Gastrocnemius medialis (tissue), 4 donors: ENCODE data around the gene TMC2. TPM values are rescaled to one million over a fixed set of nuclear protein-coding genes. Genes with fewer than 3 reads are reported as not detected.

ENCODE experiments used
- ATAC-seq, 2 donors: fragments of 150-250 bp; one replicate each; pipeline ENCODE4 v1.9.1; 2016
- DNase-seq, 2 donors: peaks; one replicate each; pipeline ENCODE4 v3.0.0-alpha.2; 2019
- H3K27ac ChIP-seq, 4 donors: fragments of 200-600 bp; sonication (generic); 1 replicate in 1 of 4; 2 replicates in 3 of 4; pipeline ENCODE4 v1.5.1; 2016 to 2018; ENCODE audit warnings: mild to moderate bottlenecking in 2 of 4, moderate library complexity in 1 of 4
- H3K27me3 ChIP-seq, 3 donors: fragments of 200-600 bp; sonication (generic) in 2 of 3; 1 replicate in 1 of 3; 2 replicates in 2 of 3; pipeline versions ENCODE4 v1.5.1 to v1.6.0; 2016 to 2019; ENCODE audit warnings: mild to moderate bottlenecking in 1 of 3, moderate library complexity in 1 of 3
- H3K36me3 ChIP-seq, 2 donors: fragments of 200-600 bp; sonication (generic) in 1 of 2; one replicate each; pipeline ENCODE4 v1.5.1; 2017 to 2018
- H3K4me1 ChIP-seq, 2 donors: fragments of 200-600 bp; sonication (generic) in 1 of 2; one replicate each; pipeline ENCODE4 v1.5.1; 2016 to 2017; ENCODE audit warnings: mild to moderate bottlenecking in 2 of 2
- H3K4me3 ChIP-seq, 4 donors: fragments of 200-600 bp; sonication (generic) in 3 of 4; 1 replicate in 1 of 4; 2 replicates in 3 of 4; pipeline ENCODE4 v1.5.1; 2016 to 2019; ENCODE audit warnings: mild to moderate bottlenecking in 2 of 4
- H3K9me3 ChIP-seq, 3 donors: fragments of 200-600 bp; sonication (generic) in 2 of 3; 1 replicate in 1 of 3; 2 replicates in 2 of 3; pipeline ENCODE4 v1.5.1; 2016 to 2019
- CTCF ChIP-seq, 5 experiments: fragments of 450-650 bp in 3 of 5; fragments of 200-600 bp in 2 of 5; sonication (generic) in 2 of 5; IDR thresholded peaks in 4 of 5; conservative IDR thresholded peaks in 1 of 5; 1 replicate in 4 of 5; 2 replicates in 1 of 5; pipeline ENCODE4 v1.5.1; 2016 to 2019; ENCODE audit warnings: antibody characterized with exemption in 5 of 5, mild to moderate bottlenecking in 3 of 5, moderate library complexity in 3 of 5
- POLR2A ChIP-seq, 2 donors: fragments of 450-650 bp; IDR thresholded peaks; one replicate each; pipeline ENCODE4 v1.6.1; 2017; ENCODE audit warnings: antibody characterized with exemption in 2 of 2, mild to moderate bottlenecking in 2 of 2, moderate library complexity in 2 of 2
- in situ Hi-C, 4 donors: fragments of 200-750 bp; cut with MboI; loops; one replicate each; pipeline versions ENCODE4 v1.15.0 to v1.8.0; 2017; ENCODE audit warnings: low sequenced_read_pairs in 4 of 4
- intact Hi-C: fragments of 100-400 bp; cut with DNase I; formaldehyde crosslinking; loops from one replicate; pipeline ENCODE4 v1.15.1; 2023; ENCODE audit warnings: low total_unique reads
- total RNA-seq, 4 donors: library from RNA; depleted of rRNA; stranded (reverse); fragments of >200 nt; gene quantifications; one replicate each; pipeline versions ENCODE4 v1.1.0 to v1.2.3, GENCODE V29; 2016

Gene TMC2
- total RNA-seq, 4 donors from 2014 or later = 0.10 TPM; not detected in 2

GRCh38 chr20:2563116-2563515, 26.7 kb downstream of the TMC2 start:
- TF ChIP-seq POLR2A (IDR thresholded peaks at IDR 0.05) (no peak), CTCF (IDR thresholded peaks at IDR 0.05 in 4 of 5, conservative IDR thresholded peaks at IDR 0.05 in 1 of 5) (no peak)
- Histone ChIP-seq H3K36me3 (no peaks in the 10 kb centered on the region), H3K27ac (no peak overlapping the region), H3K4me1 (no peaks in the 10 kb centered on the region), H3K4me3 (no peak overlapping the region), H3K27me3 (peaks cover 21 to 32% (median 28%) of the 10 kb centered on the region in 3 donors), H3K9me3 (no peaks in the 10 kb centered on the region)
- ATAC-seq (no peak), DNase-seq (no peak)
- intact Hi-C loops = no loop called here
- in situ Hi-C loops = no loop called here

DNA sequence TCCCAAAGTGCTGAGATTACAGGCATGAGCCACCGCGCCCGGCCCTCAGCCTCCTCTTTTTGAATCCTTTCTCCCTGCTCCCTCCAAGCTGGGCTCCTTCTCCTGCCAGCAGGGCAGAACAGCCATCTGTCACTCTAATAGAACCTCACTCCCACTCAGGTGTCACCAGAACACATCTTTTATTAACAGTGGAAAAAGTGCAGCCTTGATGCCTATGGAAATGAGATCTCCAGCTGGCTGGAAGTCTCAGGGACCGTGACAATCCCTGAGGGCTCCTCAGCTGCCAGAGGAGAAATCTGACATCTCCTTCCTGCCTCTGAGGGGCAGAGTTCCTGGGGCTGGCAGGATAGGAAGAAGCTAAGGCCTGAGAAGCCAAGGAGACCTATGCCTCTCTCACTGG, 28.0 kb downstream of the TMC2 start:
- DNase-seq = no peak
- Histone ChIP-seq H3K4me3 (no peak overlapping the region), H3K27ac (no peak overlapping the region), H3K9me3 (no peaks in the 10 kb centered on the region), H3K27me3 (peaks cover 9 to 21% (median 15%) of the 10 kb centered on the region in 3 donors), H3K4me1 (no peaks in the 10 kb centered on the region), H3K36me3 (no peaks in the 10 kb centered on the region)
- in situ Hi-C loops (no loop called here), intact Hi-C loops (no loop called here)
- TF ChIP-seq CTCF (IDR thresholded peaks at IDR 0.05 in 4 of 5, conservative IDR thresholded peaks at IDR 0.05 in 1 of 5) = no peak
- no peak for ATAC-seq

- no peaks in the 10 kb centered on the region for H3K9me3 ChIP-seq
- no peak for ATAC-seq
- no peak overlapping the region for H3K4me3 ChIP-seq
- intact Hi-C loops (no loop called here), in situ Hi-C loops (no loop called here)
- no peaks in the 10 kb centered on the region for H3K36me3 ChIP-seq
- no peaks in the 10 kb centered on the region for H3K27me3 ChIP-seq
- no peak overlapping the region for H3K27ac ChIP-seq
- DNase-seq = no peak
- H3K4me1 ChIP-seq = no peaks in the 10 kb centered on the region
- TF ChIP-seq POLR2A (IDR thresholded peaks at IDR 0.05) (no peak), CTCF (IDR thresholded peaks at IDR 0.05 in 4 of 5, conservative IDR thresholded peaks at IDR 0.05 in 1 of 5) (no peak)
Observed at GRCh38 chr20:2575682-2576081, 39.3 kb downstream of the TMC2 start.

- no peaks in the 10 kb centered on the region for H3K4me1 ChIP-seq
- no peak for ATAC-seq
- in situ Hi-C loops = no loop called here
- intact Hi-C loops = no loop called here
- H3K36me3 ChIP-seq = no peaks in the 10 kb centered on the region
- no peak overlapping the region for H3K4me3 ChIP-seq
- H3K9me3 ChIP-seq = no peaks in the 10 kb centered on the region
- no peak overlapping the region for H3K27ac ChIP-seq
- H3K27me3 ChIP-seq = no peaks in the 10 kb centered on the region
- DNase-seq = no peak
- TF ChIP-seq POLR2A (IDR thresholded peaks at IDR 0.05) = no peak
- no peak for TF ChIP-seq CTCF (IDR thresholded peaks at IDR 0.05 in 4 of 5, conservative IDR thresholded peaks at IDR 0.05 in 1 of 5)
Observed at GRCh38 chr20:2576317-2576727, 39.9 kb downstream of the TMC2 start.

DNA sequence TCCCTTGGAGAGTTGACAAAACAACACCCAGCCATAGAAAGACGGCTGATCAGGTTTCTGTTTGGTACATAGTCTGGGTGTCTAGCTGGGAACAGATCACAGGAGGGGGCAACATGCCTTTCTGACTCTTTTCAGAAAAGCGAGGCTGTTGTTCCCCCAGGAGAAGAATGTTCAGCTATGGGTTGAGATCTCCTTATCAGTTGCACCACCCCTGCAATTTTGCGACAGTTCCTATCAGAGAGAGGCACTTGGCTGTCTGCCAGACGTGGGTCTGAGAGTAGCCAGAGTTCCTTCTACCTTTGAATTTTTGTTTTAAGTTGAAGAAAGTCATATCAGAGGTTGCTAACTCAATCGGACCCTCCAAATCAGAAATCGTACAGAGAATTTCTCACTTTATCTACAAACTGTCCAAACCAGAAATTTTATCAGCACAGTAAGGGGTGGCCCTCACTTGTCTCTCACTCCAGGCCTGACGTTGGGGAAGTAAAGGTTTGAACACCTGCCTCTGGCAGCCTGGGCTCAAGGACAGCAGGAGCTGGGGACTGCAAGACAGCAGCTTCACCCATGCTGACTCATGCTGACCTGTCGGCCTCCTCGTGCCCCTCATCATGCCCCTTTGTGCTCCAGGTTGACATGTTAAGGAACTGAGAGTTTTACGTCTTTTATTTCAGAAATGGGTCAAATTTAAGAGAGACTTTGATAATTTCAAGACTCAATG, 42.3 kb downstream of the TMC2 start:
- Histone ChIP-seq H3K36me3 (no peaks in the 10 kb centered on the region), H3K4me3 (no peak overlapping the region), H3K27ac (no peak overlapping the region), H3K4me1 (no peaks in the 10 kb centered on the region), H3K9me3 (no peaks in the 10 kb centered on the region), H3K27me3 (no peaks in the 10 kb centered on the region)
- in situ Hi-C loops = no loop called here
- ATAC-seq = no peak
- DNase-seq = no peak
- intact Hi-C loops = no loop called here
- no peak for TF ChIP-seq CTCF (IDR thresholded peaks at IDR 0.05 in 4 of 5, conservative IDR thresholded peaks at IDR 0.05 in 1 of 5)
- no peak for TF ChIP-seq POLR2A (IDR thresholded peaks at IDR 0.05)
